ENCODE measurements around the gene PDE10A.

Gene PDE10A

GRCh38 chr6:165552248-165552736, 110.7 kb downstream of the PDE10A start:
- no peaks in the 10 kb centered on the region for H3K27me3 ChIP-seq

DNA sequence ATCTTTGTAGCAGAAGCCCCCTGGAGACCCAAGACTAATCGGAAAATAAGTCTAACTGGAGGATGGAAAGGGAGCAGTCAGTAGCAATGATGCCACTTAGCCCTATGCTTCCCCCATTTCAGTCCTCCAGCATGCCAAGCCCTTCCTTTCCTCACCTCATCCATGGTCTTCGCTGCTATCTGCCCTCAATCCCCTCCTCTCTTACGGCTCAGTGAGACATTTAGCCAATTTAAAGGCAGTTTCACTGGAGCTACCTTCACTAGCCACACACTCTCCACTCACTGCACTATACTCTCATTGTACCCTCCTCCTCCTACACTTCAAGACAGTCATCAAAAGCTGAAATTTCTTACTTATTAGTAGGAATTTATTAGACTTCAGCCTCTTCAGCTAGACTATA, 111.2 kb downstream of the PDE10A start:
- H3K4me3 ChIP-seq (ENCODE audit: low read depth in 1 of 2, low read length in 1 of 2) = no peak overlapping the region
- H3K9me3 ChIP-seq = no peaks in the 10 kb centered on the region
- no peaks in the 10 kb centered on the region for H3K36me3 ChIP-seq
- H3K27ac ChIP-seq = no peak overlapping the region
- no peaks in the 10 kb centered on the region for H3K4me1 ChIP-seq (ENCODE audit: control insufficient read depth in 1 of 2, insufficient read depth in 1 of 2, low read depth in 1 of 2, low read length in 1 of 2)
- no peak for TF ChIP-seq CTCF (IDR thresholded peaks at IDR 0.05)
- no peaks in the 10 kb centered on the region for H3K27me3 ChIP-seq

More at GRCh38 chr6:165552248-165552736, 110.7 kb downstream of the PDE10A start:
- Histone ChIP-seq H3K27ac (no peak overlapping the region), H3K9me3 (no peaks in the 10 kb centered on the region), H3K4me1 (ENCODE audit: control insufficient read depth in 1 of 2, insufficient read depth in 1 of 2, low read depth in 1 of 2, low read length in 1 of 2) (no peaks in the 10 kb centered on the region), H3K4me3 (ENCODE audit: low read depth in 1 of 2, low read length in 1 of 2) (no peak overlapping the region), H3K36me3 (no peaks in the 10 kb centered on the region)
- no peak for TF ChIP-seq CTCF (IDR thresholded peaks at IDR 0.05)

- H3K4me3 ChIP-seq (ENCODE audit: low read depth in 1 of 2, low read length in 1 of 2) = no peak overlapping the region
- no peak for TF ChIP-seq CTCF (IDR thresholded peaks at IDR 0.05)
- no peaks in the 10 kb centered on the region for H3K36me3 ChIP-seq
- H3K4me1 ChIP-seq (ENCODE audit: control insufficient read depth in 1 of 2, insufficient read depth in 1 of 2, low read depth in 1 of 2, low read length in 1 of 2) = no peaks in the 10 kb centered on the region
- H3K27ac ChIP-seq = no peak overlapping the region
- no peaks in the 10 kb centered on the region for H3K9me3 ChIP-seq
- H3K27me3 ChIP-seq = no peaks in the 10 kb centered on the region
Measured at GRCh38 chr6:165548450-165548849, 114.6 kb downstream of the PDE10A start.

- Histone ChIP-seq H3K27me3 (no peaks in the 10 kb centered on the region), H3K4me3 (ENCODE audit: low read depth in 1 of 2, low read length in 1 of 2) (no peak overlapping the region), H3K9me3 (no peaks in the 10 kb centered on the region), H3K27ac (no peak overlapping the region), H3K36me3 (no peaks in the 10 kb centered on the region), H3K4me1 (ENCODE audit: control insufficient read depth in 1 of 2, insufficient read depth in 1 of 2, low read depth in 1 of 2, low read length in 1 of 2) (no peaks in the 10 kb centered on the region)
- TF ChIP-seq CTCF (IDR thresholded peaks at IDR 0.05) = no peak
Measured at GRCh38 chr6:165545806-165546205, 117.2 kb downstream of the PDE10A start.

GRCh38 chr6:165543781-165544180, 119.3 kb downstream of the PDE10A start:
- no peak overlapping the region for H3K27ac ChIP-seq

More at GRCh38 chr6:165543781-165544180, 119.3 kb downstream of the PDE10A start:
- Histone ChIP-seq H3K27me3 (no peaks in the 10 kb centered on the region), H3K36me3 (no peaks in the 10 kb centered on the region), H3K4me1 (ENCODE audit: control insufficient read depth in 1 of 2, insufficient read depth in 1 of 2, low read depth in 1 of 2, low read length in 1 of 2) (no peaks in the 10 kb centered on the region), H3K4me3 (ENCODE audit: low read depth in 1 of 2, low read length in 1 of 2) (no peak overlapping the region), H3K9me3 (no peaks in the 10 kb centered on the region)
- no peak for TF ChIP-seq CTCF (IDR thresholded peaks at IDR 0.05)

All from neutrophil (primary cell).